Kidney (tissue), 14 donors: Measurements from ENCODE around the gene PDHX. TPM values are rescaled to one million over a fixed set of nuclear protein-coding genes. Genes with fewer than 3 reads are reported as not detected.

Experiments
- DNase-seq, 5 donors: peaks; one replicate each; pipeline ENCODE4 v3.0.0-alpha.2; 2013 to 2020
- FAIRE-seq: peaks from 2 replicates; lab custom pipeline; 2012; peaks lifted over from hg19 to GRCh38; lab: Jason Lieb, UNC
- H3K27ac ChIP-seq, 2 donors: one replicate each; pipeline ENCODE4 v1.7.0; 2013; ENCODE audit warnings: low read depth in 2 of 2, low read length in 2 of 2, inconsistent platforms in 1 of 2
- H3K27me3 ChIP-seq: one replicate; pipeline ENCODE4 v1.7.1; 2013; ENCODE audit warnings: low read length, inconsistent platforms; ENCODE audit not compliant: control insufficient read depth, insufficient read depth
- H3K36me3 ChIP-seq, 3 donors: one replicate each; pipeline versions ENCODE4 v1.7.0 to v1.7.1; 2013; ENCODE audit warnings: low read length in 3 of 3, control low read depth in 1 of 3, inconsistent platforms in 1 of 3; ENCODE audit not compliant: insufficient read depth in 3 of 3, control insufficient read depth in 2 of 3
- H3K4me1 ChIP-seq, 3 donors: one replicate each; pipeline versions ENCODE4 v1.7.0 to v1.7.1; 2013; ENCODE audit warnings: low read length in 3 of 3, inconsistent platforms in 1 of 3, low read depth in 1 of 3; ENCODE audit not compliant: control insufficient read depth in 2 of 3, insufficient read depth in 2 of 3
- H3K4me3 ChIP-seq, 3 donors: one replicate each; pipeline versions ENCODE4 v1.7.0 to v1.8.1; 2013; ENCODE audit warnings: low read length in 3 of 3, control low read depth in 1 of 3, inconsistent platforms in 1 of 3
- H3K9ac ChIP-seq, 3 donors: one replicate each; pipeline versions ENCODE4 v1.7.0 to v1.7.1; 2013; ENCODE audit warnings: low read length in 3 of 3, control low read depth in 1 of 3, inconsistent platforms in 1 of 3
- H3K9me3 ChIP-seq, 3 donors: one replicate each; pipeline versions ENCODE4 v1.7.0 to v1.7.1; 2013; ENCODE audit warnings: low read length in 3 of 3, control low read depth in 1 of 3, inconsistent platforms in 1 of 3; ENCODE audit not compliant: control insufficient read depth in 2 of 3, insufficient read depth in 1 of 3
- CTCF ChIP-seq: IDR thresholded peaks from 3 replicates; pipeline ENCODE4 v1.5.1; 2012; ENCODE audit warnings: mild to moderate bottlenecking, moderate library complexity, borderline replicate concordance; ENCODE audit not compliant: insufficient read depth; ENCODE audit errors: extremely low read depth
- intact Hi-C: fragments of 100-400 bp; cut with DNase I; formaldehyde crosslinking; loops from one replicate; pipeline ENCODE4 v1.11.1; 2022
- polyA plus RNA-seq: library from polyadenylated mRNA; stranded (reverse); fragments of 350-450 nt; fragmentation: Illumina TruSeq; extraction: RNeasy Lipid Tissue Mini Kit (QIAGEN cat#74804); gene quantifications from one replicate; pipeline ENCODE4 v1.2.3, GENCODE V29; 2014; ENCODE audit warnings: low read depth, low replicate concordance; ENCODE audit not compliant: insufficient read depth
- total RNA-seq: library from RNA; stranded (reverse); fragmentation: NEBNext Ultra II Directional; extraction: Animal tissue kit (Norgen Biotek cat#: 25700); gene quantifications from one replicate; pipeline ENCODE4 v1.2.1, GENCODE V29; 2021
- donor health status: control.
- donor health status: control.
- donor health status: control.
- donor health status: control.
- donor health status: control.
- donor health status: DM: yes; HTN: yes; CAD: no.
- donor health status: Normal renal cell carcinoma (clear cell type).

Gene PDHX
- total and polyA plus RNA-seq, 2 donors from 2014 or later = 29.6 to 32.6 TPM

GRCh38 chr11:34928960-34929680, 12.7 kb downstream of the PDHX start:
- intact Hi-C loops = loop anchor here (10.0 kb wide), 1 partner anchor 466 kb away; no protein-coding TSS in a partner anchor
- DNase-seq (no peak), FAIRE-seq (no peak)
- H3K27ac ChIP-seq = no peak overlapping the region
- no peak for TF ChIP-seq CTCF
- no peaks in the 10 kb centered on the region for H3K27me3 ChIP-seq
- no peak overlapping the region for H3K9ac ChIP-seq
- H3K4me3 ChIP-seq = no peak overlapping the region
- peaks cover 0 to 17% (median 0%) of the 10 kb centered on the region in 3 donors for H3K4me1 ChIP-seq
- H3K36me3 ChIP-seq = peaks cover 0 to 5% (median 0%) of the 10 kb centered on the region in 3 donors
- no peaks in the 10 kb centered on the region for H3K9me3 ChIP-seq

GRCh38 chr11:34929794-34930763, 13.7 kb downstream of the PDHX start:
- intact Hi-C loops = loop anchor here (10.0 kb wide), 1 partner anchor 465 kb away; no protein-coding TSS in a partner anchor
- H3K4me3 ChIP-seq = no peak overlapping the region
- no peak for DNase-seq
- peaks cover 0 to 5% (median 0%) of the 10 kb centered on the region in 3 donors for H3K36me3 ChIP-seq
- H3K27me3 ChIP-seq = no peaks in the 10 kb centered on the region
- no peaks in the 10 kb centered on the region for H3K9me3 ChIP-seq
- no peak overlapping the region for H3K27ac ChIP-seq
- peaks cover 0 to 17% (median 0%) of the 10 kb centered on the region in 3 donors for H3K4me1 ChIP-seq
- H3K9ac ChIP-seq = no peak overlapping the region
- TF ChIP-seq CTCF = no peak
- no peak for FAIRE-seq

- intact Hi-C loops = no loop called here
These were observed 20.7 kb downstream of the PDHX start for GRCh38 chr11:34936945-34937629.

More at GRCh38 chr11:34936945-34937629, 20.7 kb downstream of the PDHX start:
- Histone ChIP-seq H3K9me3 (no peaks in the 10 kb centered on the region), H3K9ac (no peak overlapping the region), H3K36me3 (peaks cover 0 to 5% (median 0%) of the 10 kb centered on the region in 3 donors), H3K4me3 (no peak overlapping the region), H3K27me3 (no peaks in the 10 kb centered on the region), H3K4me1 (no peaks in the 10 kb centered on the region), H3K27ac (no peak overlapping the region)
- TF ChIP-seq CTCF = no peak
- DNase-seq = no peak
- no peak for FAIRE-seq
